MM.1S (cell line): Measurements from ENCODE around the gene NOPCHAP1.

Experiments used
- EZH2phosphoT487 ChIP-seq: fragments of 300-600 bp; sonication (generic); IDR thresholded peaks from 2 replicates; pipeline ENCODE4 v1.6.1; 2018; ENCODE audit warnings: antibody characterized with exemption, low read length
- TF ChIP-seq, protein P1 (sequence below): fragments of 300-600 bp; sonication (generic); IDR thresholded peaks from 2 replicates; pipeline ENCODE4 v1.5.1; 2016; ENCODE audit warnings: antibody characterized with exemption, low read length, mixed read lengths

DNA sequence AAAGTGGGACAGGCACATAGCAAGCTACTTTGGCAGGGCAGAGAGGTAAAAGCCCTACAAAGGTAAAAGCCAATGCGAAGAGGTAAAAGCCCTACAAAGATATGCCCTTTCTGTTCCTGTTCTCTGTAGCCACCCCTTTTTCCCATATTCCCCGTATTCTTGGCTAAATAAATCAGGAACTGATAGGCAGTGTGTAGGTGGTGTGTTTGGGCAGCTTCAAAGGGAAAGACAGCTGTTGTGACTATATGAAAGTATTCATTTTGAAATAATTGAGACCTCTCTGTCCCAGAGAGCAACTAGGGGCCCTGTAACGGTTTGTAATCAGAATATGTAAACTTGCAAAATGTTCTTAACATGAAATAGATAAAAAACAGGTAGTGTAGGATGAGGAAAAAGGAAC is 16.8 kb upstream of the NOPCHAP1 start:
- TF ChIP-seq, protein P1, sequence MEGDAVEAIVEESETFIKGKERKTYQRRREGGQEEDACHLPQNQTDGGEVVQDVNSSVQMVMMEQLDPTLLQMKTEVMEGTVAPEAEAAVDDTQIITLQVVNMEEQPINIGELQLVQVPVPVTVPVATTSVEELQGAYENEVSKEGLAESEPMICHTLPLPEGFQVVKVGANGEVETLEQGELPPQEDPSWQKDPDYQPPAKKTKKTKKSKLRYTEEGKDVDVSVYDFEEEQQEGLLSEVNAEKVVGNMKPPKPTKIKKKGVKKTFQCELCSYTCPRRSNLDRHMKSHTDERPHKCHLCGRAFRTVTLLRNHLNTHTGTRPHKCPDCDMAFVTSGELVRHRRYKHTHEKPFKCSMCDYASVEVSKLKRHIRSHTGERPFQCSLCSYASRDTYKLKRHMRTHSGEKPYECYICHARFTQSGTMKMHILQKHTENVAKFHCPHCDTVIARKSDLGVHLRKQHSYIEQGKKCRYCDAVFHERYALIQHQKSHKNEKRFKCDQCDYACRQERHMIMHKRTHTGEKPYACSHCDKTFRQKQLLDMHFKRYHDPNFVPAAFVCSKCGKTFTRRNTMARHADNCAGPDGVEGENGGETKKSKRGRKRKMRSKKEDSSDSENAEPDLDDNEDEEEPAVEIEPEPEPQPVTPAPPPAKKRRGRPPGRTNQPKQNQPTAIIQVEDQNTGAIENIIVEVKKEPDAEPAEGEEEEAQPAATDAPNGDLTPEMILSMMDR = no peak
- TF ChIP-seq EZH2phosphoT487 = no peak
